ENCODE measurements around the gene PSG7. TPM values are rescaled to one million over a fixed set of nuclear protein-coding genes. Genes with fewer than 3 reads are reported as not detected.
"Not testable (repeated sequence)": the region's sequence is repeated elsewhere in the genome, so short reads cannot be mapped to it uniquely, and the experiment has no call there.

The PSG7 gene
- total RNA-seq, 1 donor from 2014 or later, result not detected

DNA sequence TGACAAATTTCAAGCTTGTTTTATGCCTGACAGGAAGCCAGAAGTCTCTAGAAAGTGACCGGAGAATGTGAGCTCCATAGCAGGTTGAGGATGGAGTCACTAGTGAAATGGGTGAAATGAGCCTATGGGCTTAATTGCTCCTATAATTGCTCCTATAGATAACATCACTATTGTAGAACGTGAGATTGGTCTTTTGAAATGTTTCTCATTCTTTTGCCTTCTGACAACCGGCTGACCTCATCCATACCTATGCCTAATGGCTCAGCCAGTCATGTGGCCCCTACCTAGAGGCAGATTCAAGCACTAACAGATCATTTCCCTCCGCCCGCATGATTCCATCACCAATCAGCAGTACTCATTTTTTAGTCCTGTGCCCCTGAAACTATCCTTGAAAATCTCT is 23.5 kb downstream of the PSG7 start:
- not testable (repeated sequence) for H3K4me1 Mint-ChIP-seq (ENCODE audit: low read depth, unreplicated experiment); H3K9me3 Mint-ChIP-seq (ENCODE audit: unreplicated experiment)

GRCh38 chr19:42912941-42913340 is 24.1 kb downstream of the PSG7 start:
- not testable (repeated sequence) for H3K36me3 Mint-ChIP-seq (ENCODE audit: unreplicated experiment); H3K9me3 Mint-ChIP-seq (ENCODE audit: unreplicated experiment); H3K4me1 Mint-ChIP-seq (ENCODE audit: low read depth, unreplicated experiment); DNase-seq; H3K27ac Mint-ChIP-seq (ENCODE audit: unreplicated experiment); H3K27me3 Mint-ChIP-seq (ENCODE audit: unreplicated experiment); H3K4me3 Mint-ChIP-seq (ENCODE audit: unreplicated experiment)

More for the DNA sequence above, 23.5 kb downstream of the PSG7 start:
- not testable (repeated sequence) for H3K27me3 Mint-ChIP-seq (ENCODE audit: unreplicated experiment); H3K27ac Mint-ChIP-seq (ENCODE audit: unreplicated experiment); H3K4me3 Mint-ChIP-seq (ENCODE audit: unreplicated experiment); H3K36me3 Mint-ChIP-seq (ENCODE audit: unreplicated experiment); DNase-seq

- not testable (repeated sequence) for DNase-seq; H3K4me1 Mint-ChIP-seq (ENCODE audit: low read depth, unreplicated experiment); H3K36me3 Mint-ChIP-seq (ENCODE audit: unreplicated experiment); H3K27me3 Mint-ChIP-seq (ENCODE audit: unreplicated experiment); H3K4me3 Mint-ChIP-seq (ENCODE audit: unreplicated experiment); H3K9me3 Mint-ChIP-seq (ENCODE audit: unreplicated experiment); H3K27ac Mint-ChIP-seq (ENCODE audit: unreplicated experiment)
These were observed 25.3 kb downstream of the PSG7 start for GRCh38 chr19:42911731-42912130.

- not testable (repeated sequence) for H3K4me3 Mint-ChIP-seq (ENCODE audit: unreplicated experiment); H3K36me3 Mint-ChIP-seq (ENCODE audit: unreplicated experiment); H3K27me3 Mint-ChIP-seq (ENCODE audit: unreplicated experiment); H3K9me3 Mint-ChIP-seq (ENCODE audit: unreplicated experiment); H3K27ac Mint-ChIP-seq (ENCODE audit: unreplicated experiment); DNase-seq; H3K4me1 Mint-ChIP-seq (ENCODE audit: low read depth, unreplicated experiment)
These were observed 30.8 kb downstream of the PSG7 start for GRCh38 chr19:42906162-42906561.

DNA sequence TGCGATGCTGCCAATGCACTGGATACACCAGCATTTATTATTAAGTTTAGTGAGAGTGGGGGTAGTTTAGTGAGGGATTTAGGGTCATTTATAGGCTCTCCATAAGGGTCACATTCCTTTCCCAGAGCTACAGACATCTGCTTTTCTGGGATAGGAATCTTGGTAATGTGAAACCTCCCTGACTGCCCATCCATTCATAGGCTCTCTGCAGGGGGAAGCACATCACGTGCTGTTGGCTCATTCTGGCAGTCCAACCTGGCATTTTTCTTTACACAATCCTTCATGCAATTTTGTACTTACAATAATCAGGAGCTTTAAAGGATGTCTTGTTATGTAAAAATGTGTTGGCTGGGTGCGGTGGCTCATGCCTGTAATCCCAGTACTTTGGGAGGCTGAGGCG is 36.4 kb downstream of the PSG7 start:
- H3K9me3 Mint-ChIP-seq (ENCODE audit: unreplicated experiment); H3K27me3 Mint-ChIP-seq (ENCODE audit: unreplicated experiment); H3K4me3 Mint-ChIP-seq (ENCODE audit: unreplicated experiment); H3K36me3 Mint-ChIP-seq (ENCODE audit: unreplicated experiment); H3K27ac Mint-ChIP-seq (ENCODE audit: unreplicated experiment); DNase-seq; H3K4me1 Mint-ChIP-seq (ENCODE audit: low read depth, unreplicated experiment): not testable (repeated sequence)

DNA sequence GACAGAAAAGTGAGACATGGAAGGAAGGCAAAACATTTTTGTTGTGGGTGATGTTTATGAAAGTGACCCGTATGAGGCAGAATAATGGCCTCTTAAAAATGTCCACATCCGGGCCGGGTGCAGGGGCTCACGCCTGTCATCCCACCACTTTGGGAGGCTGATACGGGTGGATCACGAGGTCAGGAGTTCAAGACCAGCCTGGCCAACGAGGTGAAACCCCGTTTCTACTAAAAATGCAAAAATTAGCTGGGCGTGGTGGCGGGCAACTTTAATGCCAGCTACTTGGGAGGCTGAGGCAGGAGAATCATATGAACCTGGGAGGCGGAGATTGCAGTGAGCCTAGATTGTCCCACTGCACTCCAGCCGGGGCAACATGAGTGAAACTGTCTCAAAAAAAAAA is 37.3 kb downstream of the PSG7 start:
- not testable (repeated sequence) for H3K4me1 Mint-ChIP-seq (ENCODE audit: low read depth, unreplicated experiment); H3K27me3 Mint-ChIP-seq (ENCODE audit: unreplicated experiment); H3K27ac Mint-ChIP-seq (ENCODE audit: unreplicated experiment); H3K36me3 Mint-ChIP-seq (ENCODE audit: unreplicated experiment); H3K9me3 Mint-ChIP-seq (ENCODE audit: unreplicated experiment); DNase-seq; H3K4me3 Mint-ChIP-seq (ENCODE audit: unreplicated experiment)

GRCh38 chr19:42899110-42899509 is 37.9 kb downstream of the PSG7 start:
- not testable (repeated sequence) for H3K4me1 Mint-ChIP-seq (ENCODE audit: low read depth, unreplicated experiment); H3K36me3 Mint-ChIP-seq (ENCODE audit: unreplicated experiment); H3K27ac Mint-ChIP-seq (ENCODE audit: unreplicated experiment); H3K4me3 Mint-ChIP-seq (ENCODE audit: unreplicated experiment); H3K9me3 Mint-ChIP-seq (ENCODE audit: unreplicated experiment); DNase-seq; H3K27me3 Mint-ChIP-seq (ENCODE audit: unreplicated experiment)

- not testable (repeated sequence) for H3K36me3 Mint-ChIP-seq (ENCODE audit: unreplicated experiment); H3K27ac Mint-ChIP-seq (ENCODE audit: unreplicated experiment); H3K4me1 Mint-ChIP-seq (ENCODE audit: low read depth, unreplicated experiment); DNase-seq; H3K9me3 Mint-ChIP-seq (ENCODE audit: unreplicated experiment); H3K27me3 Mint-ChIP-seq (ENCODE audit: unreplicated experiment); H3K4me3 Mint-ChIP-seq (ENCODE audit: unreplicated experiment)
These were observed 38.4 kb downstream of the PSG7 start for GRCh38 chr19:42898656-42899055.

GRCh38 chr19:42897729-42898128 is 39.3 kb downstream of the PSG7 start:
- not testable (repeated sequence) for H3K27me3 Mint-ChIP-seq (ENCODE audit: unreplicated experiment); H3K4me1 Mint-ChIP-seq (ENCODE audit: low read depth, unreplicated experiment); H3K36me3 Mint-ChIP-seq (ENCODE audit: unreplicated experiment); DNase-seq; H3K9me3 Mint-ChIP-seq (ENCODE audit: unreplicated experiment); H3K4me3 Mint-ChIP-seq (ENCODE audit: unreplicated experiment); H3K27ac Mint-ChIP-seq (ENCODE audit: unreplicated experiment)

GRCh38 chr19:42890446-42890845 is 46.6 kb downstream of the PSG7 start:
- not testable (repeated sequence) for H3K9me3 Mint-ChIP-seq (ENCODE audit: unreplicated experiment); DNase-seq; H3K36me3 Mint-ChIP-seq (ENCODE audit: unreplicated experiment); H3K4me3 Mint-ChIP-seq (ENCODE audit: unreplicated experiment); H3K4me1 Mint-ChIP-seq (ENCODE audit: low read depth, unreplicated experiment); H3K27me3 Mint-ChIP-seq (ENCODE audit: unreplicated experiment); H3K27ac Mint-ChIP-seq (ENCODE audit: unreplicated experiment)

DNA sequence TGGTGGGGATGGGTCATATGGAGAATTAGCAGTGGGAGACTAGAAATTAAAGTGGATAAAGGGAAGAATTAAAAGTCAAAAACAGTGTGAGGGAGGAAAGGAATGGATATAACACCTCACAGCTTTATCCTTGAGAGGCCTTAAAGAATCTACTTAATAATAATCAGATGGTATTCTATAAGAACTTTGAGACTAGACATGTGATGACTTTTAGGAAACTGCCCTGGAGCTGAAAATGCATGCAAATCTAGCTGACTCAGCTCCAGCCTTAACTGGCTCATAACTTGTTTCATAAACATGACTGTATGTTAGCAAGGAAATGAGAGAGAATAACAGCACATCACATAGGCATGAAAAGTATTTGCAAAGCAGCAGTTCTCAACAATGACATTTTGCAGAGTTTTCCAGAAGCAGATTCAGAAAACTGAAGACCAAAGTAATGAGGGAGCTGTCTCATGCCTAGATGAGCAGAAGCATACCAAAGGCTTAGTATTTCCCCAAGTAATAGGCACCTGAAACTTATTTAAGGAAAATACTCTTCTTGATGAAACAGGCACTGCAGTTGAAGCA is 49.0 kb downstream of the PSG7 start:
- not testable (repeated sequence) for H3K4me1 Mint-ChIP-seq (ENCODE audit: low read depth, unreplicated experiment); H3K27me3 Mint-ChIP-seq (ENCODE audit: unreplicated experiment); H3K27ac Mint-ChIP-seq (ENCODE audit: unreplicated experiment); H3K4me3 Mint-ChIP-seq (ENCODE audit: unreplicated experiment); H3K9me3 Mint-ChIP-seq (ENCODE audit: unreplicated experiment); DNase-seq; H3K36me3 Mint-ChIP-seq (ENCODE audit: unreplicated experiment)

GRCh38 chr19:42882730-42883129 is 54.3 kb downstream of the PSG7 start:
- not testable (repeated sequence) for H3K27ac Mint-ChIP-seq (ENCODE audit: unreplicated experiment); DNase-seq; H3K9me3 Mint-ChIP-seq (ENCODE audit: unreplicated experiment); H3K4me1 Mint-ChIP-seq (ENCODE audit: low read depth, unreplicated experiment); H3K36me3 Mint-ChIP-seq (ENCODE audit: unreplicated experiment); H3K4me3 Mint-ChIP-seq (ENCODE audit: unreplicated experiment)
- peaks cover 11% of the 10 kb centered on the region for H3K27me3 Mint-ChIP-seq (ENCODE audit: unreplicated experiment)

DNA sequence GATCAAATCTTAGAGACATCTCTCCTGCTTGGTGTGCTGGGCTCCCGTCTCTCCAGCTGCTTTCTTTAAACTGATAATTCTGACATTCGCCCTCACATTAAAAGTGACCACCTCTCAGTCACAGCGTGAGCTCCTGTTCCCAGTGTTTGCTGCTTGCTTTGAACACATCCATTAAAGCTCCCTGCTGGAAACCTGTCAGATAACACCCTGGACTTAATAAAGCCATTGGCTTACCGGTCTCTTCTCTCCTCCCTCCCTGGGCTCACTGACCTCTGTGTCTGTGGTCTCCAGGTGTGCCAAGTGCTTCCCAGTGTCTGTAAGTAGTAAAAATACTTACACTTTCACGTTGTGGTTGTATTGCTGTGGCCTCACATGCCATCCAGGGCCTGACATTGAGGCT is 55.0 kb downstream of the PSG7 start:
- DNase-seq; H3K36me3 Mint-ChIP-seq (ENCODE audit: unreplicated experiment); H3K27ac Mint-ChIP-seq (ENCODE audit: unreplicated experiment); H3K4me1 Mint-ChIP-seq (ENCODE audit: low read depth, unreplicated experiment); H3K4me3 Mint-ChIP-seq (ENCODE audit: unreplicated experiment); H3K9me3 Mint-ChIP-seq (ENCODE audit: unreplicated experiment): not testable (repeated sequence)
- peaks cover 11% of the 10 kb centered on the region for H3K27me3 Mint-ChIP-seq (ENCODE audit: unreplicated experiment)
